ENCODE results near the gene VTI1A. TPM values are rescaled to one million over a fixed set of nuclear protein-coding genes. Genes with fewer than 3 reads are reported as not detected.

Gene VTI1A
- total and polyA plus RNA-seq, 7 donors = 9.9 to 31.5 (median 20.1) TPM

DNA sequence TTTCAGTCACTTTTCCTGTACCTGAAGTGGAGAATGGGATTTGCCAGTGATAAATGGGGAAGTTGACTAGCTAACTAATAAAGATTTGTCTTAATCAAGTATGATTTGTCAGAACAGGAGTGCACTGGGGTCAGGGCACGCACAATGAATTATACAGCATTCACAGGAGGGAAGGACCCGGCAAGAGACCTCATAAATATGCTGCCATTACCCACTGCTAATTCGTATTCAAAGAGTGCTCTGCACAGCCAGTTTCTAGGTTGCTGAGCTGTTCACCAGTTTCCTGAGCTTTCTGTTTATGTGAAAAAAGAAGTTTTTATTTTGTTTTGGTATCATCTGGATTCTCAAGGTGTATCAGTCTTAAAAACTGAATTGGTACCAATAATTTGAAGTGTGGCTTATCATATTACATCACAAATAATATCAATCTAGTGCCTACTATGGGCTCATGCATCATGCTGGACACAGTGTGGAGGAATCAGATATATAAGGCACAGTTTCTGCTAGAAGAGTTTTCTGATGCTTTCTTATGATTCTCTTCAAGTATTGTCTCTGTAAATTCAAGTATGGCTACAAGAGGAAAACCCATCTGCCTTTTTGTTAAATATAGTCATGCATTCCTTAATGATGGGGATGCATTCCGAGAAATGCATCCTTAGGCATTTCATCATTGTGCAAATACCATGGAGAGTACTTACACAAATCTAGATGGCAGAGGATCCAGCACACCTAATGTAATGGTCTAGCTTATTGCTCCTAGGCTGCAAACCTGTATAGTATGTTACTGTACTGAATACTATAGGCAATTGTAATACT is 202.2 kb downstream of the VTI1A start:
- WGBS, 3 donors = 76 to 82% (median 78%) methylated on average over 4 of the region's 4 CpGs
- no peak overlapping the region for H3K4me3 ChIP-seq

DNA sequence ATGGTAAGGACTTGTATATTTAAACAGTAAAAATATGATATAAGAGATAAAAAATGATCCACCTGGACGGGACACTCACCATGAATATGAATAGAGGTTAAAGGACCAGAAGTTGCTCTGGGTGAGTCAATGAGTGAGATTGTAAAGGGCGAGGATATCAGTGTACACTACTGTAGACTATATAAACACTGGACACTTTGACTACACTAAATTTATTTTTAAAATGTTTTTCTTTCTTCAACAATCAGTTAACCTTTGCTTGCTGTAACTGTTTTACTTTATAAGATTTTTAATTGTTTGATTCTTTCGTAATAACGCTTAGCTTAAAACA is 202.8 kb downstream of the VTI1A start:
- TF ChIP-seq, protein P1, sequence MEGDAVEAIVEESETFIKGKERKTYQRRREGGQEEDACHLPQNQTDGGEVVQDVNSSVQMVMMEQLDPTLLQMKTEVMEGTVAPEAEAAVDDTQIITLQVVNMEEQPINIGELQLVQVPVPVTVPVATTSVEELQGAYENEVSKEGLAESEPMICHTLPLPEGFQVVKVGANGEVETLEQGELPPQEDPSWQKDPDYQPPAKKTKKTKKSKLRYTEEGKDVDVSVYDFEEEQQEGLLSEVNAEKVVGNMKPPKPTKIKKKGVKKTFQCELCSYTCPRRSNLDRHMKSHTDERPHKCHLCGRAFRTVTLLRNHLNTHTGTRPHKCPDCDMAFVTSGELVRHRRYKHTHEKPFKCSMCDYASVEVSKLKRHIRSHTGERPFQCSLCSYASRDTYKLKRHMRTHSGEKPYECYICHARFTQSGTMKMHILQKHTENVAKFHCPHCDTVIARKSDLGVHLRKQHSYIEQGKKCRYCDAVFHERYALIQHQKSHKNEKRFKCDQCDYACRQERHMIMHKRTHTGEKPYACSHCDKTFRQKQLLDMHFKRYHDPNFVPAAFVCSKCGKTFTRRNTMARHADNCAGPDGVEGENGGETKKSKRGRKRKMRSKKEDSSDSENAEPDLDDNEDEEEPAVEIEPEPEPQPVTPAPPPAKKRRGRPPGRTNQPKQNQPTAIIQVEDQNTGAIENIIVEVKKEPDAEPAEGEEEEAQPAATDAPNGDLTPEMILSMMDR (IDR thresholded peaks at IDR 0.05) = no peak
- H3K36me3 ChIP-seq (ENCODE audit: insufficient read depth in 1 of 2, low read depth in 1 of 2) = no peaks in the 10 kb centered on the region
- DNase-seq = no peak
- ATAC-seq = no peak
- no peak overlapping the region for H3K4me3 ChIP-seq
- no peaks in the 10 kb centered on the region for H3K9me3 ChIP-seq
- no peaks in the 10 kb centered on the region for H3K27me3 ChIP-seq (ENCODE audit: insufficient read depth in 3 of 3, low read length in 2 of 3)
- 96 to 99% (median 97%) methylated on average over 4 of the region's 4 CpGs for WGBS, 3 donors
- no peak overlapping the region for H3K27ac ChIP-seq
- intact Hi-C loops (cut with DNase I) = loop anchor here in 1 of 2 donors (2.0 kb wide), 1 partner anchor 53 kb away; no protein-coding TSS in a partner anchor
- no peaks in the 10 kb centered on the region for H3K4me1 ChIP-seq

More for the DNA sequence above, 202.2 kb downstream of the VTI1A start:
- TF ChIP-seq, protein P1 (IDR thresholded peaks at IDR 0.05) = no peak
- no peak for ATAC-seq
- no peak for DNase-seq
- no peaks in the 10 kb centered on the region for H3K9me3 ChIP-seq
- H3K4me1 ChIP-seq = no peaks in the 10 kb centered on the region
- no peaks in the 10 kb centered on the region for H3K27me3 ChIP-seq (ENCODE audit: insufficient read depth in 3 of 3, low read length in 2 of 3)
- no peaks in the 10 kb centered on the region for H3K36me3 ChIP-seq (ENCODE audit: insufficient read depth in 1 of 2, low read depth in 1 of 2)
- H3K27ac ChIP-seq = no peak overlapping the region
- intact Hi-C loops (cut with DNase I) = loop anchor here in 1 of 2 donors (2.0 kb wide), 1 partner anchor 52 kb away; no protein-coding TSS in a partner anchor

DNA sequence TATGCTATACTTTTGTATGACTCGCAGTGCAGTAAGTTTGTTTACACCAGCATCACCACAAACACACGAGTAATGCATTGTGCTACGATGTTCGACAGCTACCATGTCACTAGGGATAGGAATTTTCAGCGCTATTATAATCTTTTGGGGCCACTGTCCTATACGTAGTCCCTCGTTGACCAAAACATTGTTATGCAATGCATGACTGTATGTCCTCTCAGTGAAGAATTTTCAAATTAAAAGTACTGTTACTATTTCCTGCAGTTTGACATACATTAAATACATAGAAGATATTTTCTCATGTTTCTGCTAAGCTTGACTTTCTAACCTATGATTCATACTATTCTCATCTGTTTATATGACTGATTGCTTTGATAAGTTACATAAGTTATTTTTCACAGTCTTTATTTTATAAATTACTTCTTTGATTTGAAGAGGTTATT is 203.6 kb downstream of the VTI1A start:
- Histone ChIP-seq H3K9me3 (no peaks in the 10 kb centered on the region), H3K4me3 (no peak overlapping the region), H3K36me3 (ENCODE audit: insufficient read depth in 1 of 2, low read depth in 1 of 2) (no peaks in the 10 kb centered on the region), H3K4me1 (no peaks in the 10 kb centered on the region), H3K27ac (no peak overlapping the region), H3K27me3 (ENCODE audit: insufficient read depth in 3 of 3, low read length in 2 of 3) (no peaks in the 10 kb centered on the region)
- ATAC-seq (no peak), DNase-seq (no peak)
- intact Hi-C loops (cut with DNase I) = no loop called here
- TF ChIP-seq, protein P1 (IDR thresholded peaks at IDR 0.05) = no peak
- WGBS, 3 donors = 93 to 96% (median 93%) methylated on average over 7 of the region's 7 CpGs

DNA sequence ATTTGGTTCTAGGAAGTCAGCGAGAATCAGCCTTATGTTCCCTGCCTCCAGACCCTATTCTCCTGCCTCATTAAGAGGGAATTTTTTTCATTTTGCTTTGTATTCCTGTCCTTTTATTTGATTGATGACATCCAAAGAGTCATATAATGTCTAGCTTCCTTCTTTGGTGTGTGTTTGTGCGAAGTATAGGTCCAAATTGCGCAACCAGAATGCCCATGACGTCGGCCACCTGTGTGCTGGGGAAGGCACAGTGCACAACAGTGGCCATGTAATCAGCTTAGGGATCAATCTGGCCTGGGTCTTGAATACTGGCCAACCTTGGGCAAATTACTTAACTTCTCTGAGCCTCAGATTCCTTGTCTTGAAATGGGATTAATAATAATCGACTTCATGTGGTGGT is 206.2 kb downstream of the VTI1A start:
- H3K4me3 ChIP-seq = no peak overlapping the region
- TF ChIP-seq, protein P1 (IDR thresholded peaks at IDR 0.05) = no peak
- DNase-seq = no peak
- no peaks in the 10 kb centered on the region for H3K36me3 ChIP-seq (ENCODE audit: insufficient read depth in 1 of 2, low read depth in 1 of 2)
- ATAC-seq = no peak
- no peak overlapping the region for H3K27ac ChIP-seq
- WGBS, 3 donors = 91 to 92% (median 92%) methylated on average over 6 of the region's 6 CpGs
- no peaks in the 10 kb centered on the region for H3K27me3 ChIP-seq (ENCODE audit: insufficient read depth in 3 of 3, low read length in 2 of 3)
- H3K9me3 ChIP-seq = no peaks in the 10 kb centered on the region
- intact Hi-C loops (cut with DNase I) = no loop called here
- H3K4me1 ChIP-seq = no peaks in the 10 kb centered on the region
